ENCODE measurements around the gene OCRL.
A peak's percentile ranks its signal among the peaks of the same experiment; 100 is the strongest.

Gene OCRL

DNA sequence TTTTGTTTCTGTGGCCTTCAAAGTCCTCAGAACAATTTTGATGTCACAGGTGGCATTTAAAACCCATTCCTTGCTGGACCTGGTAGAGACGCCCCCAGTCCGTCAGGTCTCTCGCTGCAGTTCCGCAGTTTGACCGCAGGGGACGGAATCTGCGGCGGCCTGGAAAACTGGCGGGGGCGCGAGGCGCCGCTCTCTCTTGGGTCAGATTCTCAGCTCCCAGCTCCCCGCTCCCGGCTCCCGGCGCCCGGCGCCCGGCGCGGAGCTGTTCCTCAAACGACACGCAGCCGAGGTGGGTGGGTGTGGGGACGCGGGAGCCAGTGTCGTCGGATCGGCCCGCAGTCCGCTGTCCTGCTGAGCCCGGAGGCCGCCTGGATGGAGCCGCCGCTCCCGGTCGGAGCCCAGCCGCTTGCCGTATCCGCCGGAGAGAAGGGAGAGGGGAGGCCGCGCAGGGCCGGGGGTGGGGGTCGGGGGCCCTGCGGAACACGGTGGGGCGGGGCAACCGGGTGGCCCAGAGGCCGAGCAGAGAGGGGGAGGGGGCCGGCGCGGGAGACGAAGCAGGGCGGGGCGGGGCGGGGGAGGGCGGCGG, at the start of gene OCRL:
Gene OCRL (plus strand): TSS at position 192 of the 586 bp plus-strand sequence. CDS start 181 bp downstream, at position 373.
- DNase-seq (ENCODE audit: extremely low spot score, insufficient read length, low read depth) (peak; percentile 42), FAIRE-seq (peak; percentile 89)

DNA sequence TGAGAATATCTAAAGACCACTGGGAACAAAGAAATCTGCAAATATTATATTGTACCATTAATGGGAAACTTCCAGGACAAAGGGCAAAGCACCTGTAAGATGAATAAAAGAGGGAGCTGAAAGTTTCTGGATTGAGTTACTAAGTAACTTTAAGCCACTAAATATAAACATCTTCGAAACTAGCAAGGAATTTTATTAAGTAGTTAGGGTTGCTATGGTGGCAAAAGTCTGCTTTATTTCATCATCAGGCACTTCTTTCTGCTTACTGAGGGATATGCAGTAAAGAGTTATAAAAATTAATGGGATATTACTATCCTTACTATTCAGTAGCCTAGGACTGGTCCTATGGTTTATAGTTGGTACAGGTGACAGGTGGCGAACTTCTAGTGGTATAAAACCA, 49.7 kb upstream of the OCRL start:
- DNase-seq (ENCODE audit: extremely low spot score, insufficient read length, low read depth) (no peak), FAIRE-seq (no peak)

DNA sequence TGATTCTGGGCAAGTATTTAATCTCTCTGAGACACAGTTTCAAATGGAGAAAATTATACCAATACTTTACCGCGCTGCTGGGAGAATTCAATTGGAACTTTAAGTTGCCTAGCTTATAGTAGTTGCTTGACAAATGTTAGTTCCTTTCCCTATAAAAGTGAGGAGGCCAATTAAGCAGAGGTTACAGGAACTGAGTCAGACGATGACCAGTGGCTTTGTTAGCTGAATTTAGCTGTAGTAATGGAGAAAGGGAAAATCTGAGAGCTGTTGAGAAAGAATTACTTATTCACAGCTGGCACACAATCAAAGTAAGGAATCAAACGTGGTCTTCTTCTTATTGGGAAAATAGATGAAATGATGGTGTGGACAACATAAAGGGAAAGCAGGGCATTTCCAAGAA, 46.4 kb upstream of the OCRL start:
- DNase-seq (ENCODE audit: extremely low spot score, insufficient read length, low read depth): no peak

DNA sequence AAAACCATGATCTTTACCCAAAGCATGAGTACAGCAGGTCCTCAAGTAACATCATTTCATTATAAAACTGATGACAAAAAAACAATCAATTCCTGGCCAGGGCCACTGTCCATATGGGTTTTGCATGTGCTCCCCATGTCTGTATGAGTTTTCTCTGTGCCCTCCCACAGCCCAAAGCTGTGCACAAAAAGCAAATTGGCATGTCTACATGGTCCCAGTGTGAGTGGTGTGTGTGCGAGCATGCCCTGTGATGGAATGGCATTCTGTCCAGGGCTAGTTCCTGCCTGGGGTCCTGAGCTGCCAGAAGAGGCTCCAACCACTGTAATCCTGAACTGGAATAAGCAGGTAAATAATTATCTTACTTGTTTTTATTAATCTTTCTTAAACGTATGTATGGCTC, 45.2 kb upstream of the OCRL start:
- DNase-seq (ENCODE audit: extremely low spot score, insufficient read length, low read depth): no peak
- FAIRE-seq: no peak

More for the DNA sequence above, 46.4 kb upstream of the OCRL start:
- no peak for FAIRE-seq

DNA sequence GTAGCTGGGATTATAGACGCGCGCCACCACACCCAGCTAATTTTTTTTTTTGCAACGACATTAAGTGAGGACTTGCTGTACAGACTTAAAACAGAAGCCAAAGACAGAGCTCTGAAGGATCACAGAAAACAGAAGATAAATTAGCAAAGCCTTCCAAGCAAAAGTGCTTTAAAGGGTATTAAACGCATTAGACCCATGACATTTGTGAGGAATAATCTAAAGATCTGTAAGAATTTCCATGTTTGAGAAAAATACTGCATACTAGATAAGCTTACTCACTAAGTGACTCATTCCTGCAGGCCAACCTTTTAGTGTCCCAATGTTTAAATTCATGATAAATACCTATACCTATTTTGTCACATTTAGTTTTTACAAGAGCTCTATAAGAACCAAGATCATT, 44.2 kb upstream of the OCRL start:
- no peak for FAIRE-seq
- no peak for DNase-seq (ENCODE audit: extremely low spot score, insufficient read length, low read depth)

DNA sequence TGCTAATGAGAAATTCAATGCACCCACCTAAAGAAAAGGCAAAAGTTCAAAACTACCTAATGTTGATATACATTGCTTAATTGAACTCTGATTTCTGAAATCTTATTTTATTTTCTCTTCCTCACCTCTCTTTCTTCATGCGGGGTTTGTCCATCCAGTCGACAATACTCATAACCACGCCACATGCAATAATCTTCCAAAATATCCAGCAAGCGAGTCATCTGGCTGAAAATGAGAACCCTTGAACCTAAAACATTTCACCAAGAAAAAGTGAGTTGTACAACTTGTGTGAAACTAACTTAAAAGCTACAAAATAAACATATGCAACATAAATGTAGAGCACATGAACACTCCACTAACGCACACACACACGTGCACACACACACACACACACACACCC, 43.4 kb upstream of the OCRL start:
- FAIRE-seq (no peak), DNase-seq (ENCODE audit: extremely low spot score, insufficient read length, low read depth) (no peak)

DNA sequence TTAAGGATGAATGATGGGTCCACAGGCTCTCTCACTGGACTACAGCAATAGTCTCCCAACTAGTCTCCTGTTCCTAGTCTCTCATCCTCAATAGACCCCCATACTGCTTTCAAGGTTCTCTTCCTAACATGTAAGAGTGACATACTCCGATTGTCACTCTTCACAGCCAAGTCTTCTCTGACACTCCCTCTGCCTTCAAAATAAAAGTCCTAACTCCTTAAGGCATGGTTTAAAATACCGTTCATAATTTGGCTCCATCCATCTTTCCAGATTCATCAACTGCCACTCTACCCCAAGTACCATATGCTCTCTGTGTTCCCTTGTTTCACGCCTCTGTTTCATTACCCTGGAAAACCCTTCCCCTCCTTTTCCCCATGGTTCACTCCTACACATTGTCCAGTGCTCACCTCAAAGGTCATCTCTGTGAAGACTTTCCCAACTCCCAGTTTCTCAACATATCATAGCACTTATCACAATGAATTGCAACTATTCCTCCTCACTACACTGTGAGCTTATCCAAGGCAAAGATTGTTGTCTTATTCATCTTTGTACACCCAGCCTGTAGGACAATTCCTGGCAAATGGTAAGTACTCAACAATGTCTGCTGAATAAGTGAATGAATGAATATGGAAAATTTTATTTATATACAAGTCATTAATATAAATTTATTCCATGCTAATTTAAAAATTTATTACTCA, 42.8 kb upstream of the OCRL start:
- no peak for DNase-seq (ENCODE audit: extremely low spot score, insufficient read length, low read depth)
- FAIRE-seq: no peak

DNA sequence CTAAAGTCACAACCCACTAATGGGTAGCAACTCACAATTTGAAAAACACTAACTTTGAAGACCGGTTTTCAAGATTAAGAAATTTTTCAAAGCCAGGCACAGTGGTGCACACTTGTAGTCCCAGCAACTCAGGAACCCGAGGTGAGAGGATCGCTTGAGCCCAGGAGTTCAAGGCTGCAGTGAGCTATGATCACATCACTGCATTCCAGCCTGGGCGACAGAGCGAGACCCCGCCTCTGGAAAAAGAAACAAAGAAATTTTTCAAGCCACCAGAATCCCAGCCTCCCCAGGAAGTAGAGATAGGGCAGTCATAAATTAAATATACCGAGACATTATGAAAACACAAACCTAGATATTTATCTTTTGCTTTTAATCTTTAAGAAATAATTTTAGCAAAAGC, 29.7 kb upstream of the OCRL start:
- FAIRE-seq: no peak

DNA sequence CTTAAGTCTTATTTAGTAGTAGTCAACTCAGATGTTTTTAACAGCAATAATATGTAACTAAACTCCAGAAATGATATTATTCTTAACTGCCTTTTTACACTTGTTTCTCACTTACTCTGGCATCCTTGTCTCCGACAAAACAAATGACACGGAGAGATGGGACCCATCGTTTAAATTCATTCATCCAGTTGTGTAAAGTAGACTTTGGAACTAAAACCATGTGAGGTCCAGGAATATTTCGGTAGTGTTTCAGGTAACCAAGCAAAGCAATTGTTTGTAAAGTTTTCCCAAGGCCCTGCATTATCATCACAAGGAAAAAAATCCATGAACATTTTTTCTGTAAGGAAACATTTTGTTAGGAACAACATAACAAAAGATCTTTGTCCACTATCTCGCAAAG, 28.4 kb upstream of the OCRL start:
- FAIRE-seq: no peak

More for the DNA sequence above, 29.7 kb upstream of the OCRL start:
- DNase-seq (ENCODE audit: extremely low spot score, insufficient read length, low read depth): no peak

DNA sequence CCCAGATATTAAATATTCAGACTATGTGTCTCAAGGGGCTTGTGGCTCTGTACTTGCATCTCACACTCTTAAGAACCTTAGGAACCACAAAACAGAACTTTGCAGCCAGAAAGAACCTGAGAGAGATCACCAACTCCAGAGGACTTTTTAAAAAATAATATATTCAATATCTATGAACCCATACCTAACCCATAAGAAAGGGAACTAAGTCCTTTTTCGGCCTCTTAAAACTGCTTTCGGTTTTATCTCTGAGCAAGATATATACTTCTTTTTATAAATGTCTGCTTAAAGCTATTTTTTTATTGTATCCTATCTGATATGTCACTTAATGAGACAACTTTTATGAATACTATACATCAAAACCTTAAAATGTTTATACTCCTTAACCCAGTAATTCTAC, 27.6 kb upstream of the OCRL start:
- FAIRE-seq: no peak
- DNase-seq (ENCODE audit: extremely low spot score, insufficient read length, low read depth): no peak

More for the DNA sequence above, 28.4 kb upstream of the OCRL start:
- DNase-seq (ENCODE audit: extremely low spot score, insufficient read length, low read depth): no peak

DNA sequence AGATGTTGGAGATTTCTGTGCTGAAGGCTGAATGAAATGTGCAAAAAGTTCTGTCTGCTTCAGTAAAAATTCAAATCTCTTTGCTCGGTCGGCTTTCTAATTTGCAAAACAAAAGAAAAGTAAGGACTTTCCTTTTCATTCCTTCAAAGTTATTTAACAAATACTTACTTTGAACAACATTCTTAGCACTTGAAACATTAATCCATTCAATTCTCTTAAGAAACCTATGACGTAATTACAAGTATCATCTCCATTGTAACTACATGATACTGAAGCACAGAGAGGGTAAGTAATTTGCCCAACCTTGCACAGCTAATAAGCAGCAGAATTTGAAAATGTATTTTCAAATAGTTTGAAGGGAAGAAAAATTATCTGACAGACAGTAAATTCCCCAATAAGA, 23.7 kb upstream of the OCRL start:
- no peak for FAIRE-seq
- DNase-seq (ENCODE audit: extremely low spot score, insufficient read length, low read depth): no peak

DNA sequence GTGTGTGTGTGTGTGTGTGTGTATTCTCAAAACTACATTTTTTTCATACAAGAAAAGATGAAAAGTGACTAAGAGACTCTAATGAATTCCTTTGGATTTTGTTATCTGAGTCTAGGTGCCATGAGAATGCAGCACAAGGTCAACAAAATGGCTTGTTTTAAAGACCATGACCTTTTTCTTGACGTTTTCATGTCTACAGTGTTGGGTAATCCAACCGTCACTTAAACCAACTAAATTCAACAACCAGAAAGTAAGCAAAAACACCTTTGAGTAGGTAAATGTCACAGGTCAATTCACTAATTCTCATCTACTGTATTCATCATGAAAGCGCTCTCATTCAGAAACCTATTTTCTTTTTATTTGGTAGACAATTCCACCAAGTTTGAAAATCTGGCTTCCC, 19.9 kb upstream of the OCRL start:
- no peak for DNase-seq (ENCODE audit: extremely low spot score, insufficient read length, low read depth)
- no peak for FAIRE-seq

DNA sequence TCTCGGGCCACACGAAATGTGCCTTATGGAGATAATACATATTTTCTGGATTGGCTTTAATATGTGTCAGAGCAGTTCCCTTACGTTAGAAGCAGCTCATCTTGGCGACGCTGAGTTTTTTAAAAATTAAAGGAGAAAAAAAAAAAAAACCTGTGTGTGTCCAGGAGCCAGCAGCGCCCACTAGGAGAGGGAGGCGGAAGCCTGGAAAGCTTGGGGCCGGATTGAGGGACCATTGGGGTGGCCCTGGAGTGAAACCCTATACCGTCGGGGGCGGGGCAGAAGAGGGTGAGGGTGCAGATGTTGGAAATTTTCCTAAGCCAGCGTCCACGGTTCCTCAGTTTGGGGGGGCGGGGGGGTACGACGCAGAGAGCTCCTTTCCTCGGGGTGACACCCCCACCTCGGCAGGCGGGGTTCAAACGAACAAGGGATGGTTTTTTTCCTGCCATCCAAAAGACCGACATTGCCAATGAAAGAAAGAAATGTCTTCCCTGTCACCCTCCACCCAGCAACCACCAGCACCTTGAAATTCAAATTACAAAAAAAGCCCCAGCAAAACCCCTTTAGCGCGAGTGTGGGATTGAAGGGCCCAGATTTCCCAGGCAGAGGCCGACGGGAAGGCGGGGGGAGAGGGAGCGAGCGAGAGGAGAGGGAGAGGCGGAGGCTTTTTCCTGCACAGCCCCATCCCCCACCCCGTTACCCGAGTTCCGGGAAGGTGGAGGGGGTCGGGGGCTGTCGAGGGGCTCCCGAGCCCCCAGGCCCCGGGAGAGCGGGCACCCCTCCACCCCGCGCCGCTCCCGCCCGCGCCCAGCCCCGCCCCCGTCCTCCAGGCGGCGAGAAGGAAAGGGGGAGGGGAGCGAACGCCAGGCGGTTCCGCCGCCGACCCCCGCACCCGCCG, 17.6 kb upstream of the OCRL start:
- no peak for FAIRE-seq
- DNase-seq (ENCODE audit: extremely low spot score, insufficient read length, low read depth): no peak

DNA sequence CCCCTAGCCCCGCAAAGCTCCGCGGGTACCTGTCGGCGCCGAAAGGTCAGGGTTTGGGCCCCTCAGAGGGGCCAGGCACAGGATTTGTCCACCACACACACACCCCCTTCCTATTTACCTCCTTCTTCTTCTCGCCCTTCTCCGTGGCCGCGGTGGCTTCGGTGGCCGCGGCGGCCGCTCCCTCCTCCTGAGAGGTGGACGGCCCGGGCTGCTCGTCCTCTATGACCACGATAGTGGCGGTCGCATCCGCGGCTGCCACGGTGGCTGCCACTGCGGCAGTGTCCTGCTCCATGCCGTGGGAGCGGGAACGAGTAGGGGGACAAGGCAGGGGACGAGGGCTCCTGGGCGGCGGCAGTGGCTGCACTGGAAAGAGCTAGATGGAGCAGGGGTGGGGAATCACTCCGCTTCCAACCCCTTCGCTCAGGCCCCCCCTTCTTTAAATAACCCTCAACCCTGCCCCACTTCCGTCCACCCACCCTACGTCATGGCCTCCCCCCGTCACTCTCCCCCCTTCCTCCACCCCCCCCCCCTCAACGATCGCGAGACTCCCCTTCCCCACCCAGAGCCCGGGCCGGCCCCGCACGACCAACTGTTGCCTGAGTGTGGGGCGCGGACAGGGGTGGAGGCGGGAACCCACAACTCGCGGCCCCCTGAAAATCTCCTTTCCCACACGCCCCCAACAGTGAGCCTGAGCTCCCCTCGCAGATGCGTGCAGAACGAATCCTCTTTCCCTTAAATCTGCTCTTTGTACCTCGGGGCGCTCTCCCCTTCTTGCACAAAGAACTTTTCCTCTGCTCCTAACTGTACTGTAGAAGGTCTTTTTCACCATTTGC, 16.8 kb upstream of the OCRL start, which contains the start of gene SMARCA1:
Gene SMARCA1 (minus strand): TSS at position 412 of the 833 bp plus-strand sequence. CDS start 120 bp downstream, at position 292.
- FAIRE-seq (no peak), DNase-seq (ENCODE audit: extremely low spot score, insufficient read length, low read depth) (no peak)

DNA sequence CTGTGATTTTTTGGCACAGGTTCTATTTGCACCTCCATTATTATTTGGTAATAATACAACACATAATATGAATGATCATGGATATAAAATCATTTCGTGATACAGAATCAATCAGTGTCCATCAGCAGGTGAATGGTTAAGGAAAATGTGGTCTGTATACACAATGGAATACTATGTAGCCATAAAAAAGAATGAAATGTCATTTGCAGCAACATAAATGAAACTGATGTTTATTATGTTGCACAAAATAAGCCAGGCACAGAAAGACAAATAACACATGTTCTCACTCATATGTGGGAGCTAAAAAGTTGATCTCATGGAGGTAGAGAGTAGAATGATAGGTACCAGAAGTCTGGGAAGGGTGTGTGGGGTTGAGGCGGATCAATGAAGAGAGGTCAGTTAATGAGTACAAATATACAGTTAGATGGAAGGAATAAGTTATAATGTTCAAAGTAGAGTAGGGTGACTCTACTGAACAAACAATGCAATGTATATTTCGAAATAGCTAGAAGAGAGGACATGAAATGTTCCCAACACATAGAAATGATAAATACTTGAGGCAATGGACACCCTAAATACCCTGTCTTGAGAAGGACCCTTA, 15.7 kb upstream of the OCRL start:
- DNase-seq (ENCODE audit: extremely low spot score, insufficient read length, low read depth): no peak
- no peak for FAIRE-seq

DNA sequence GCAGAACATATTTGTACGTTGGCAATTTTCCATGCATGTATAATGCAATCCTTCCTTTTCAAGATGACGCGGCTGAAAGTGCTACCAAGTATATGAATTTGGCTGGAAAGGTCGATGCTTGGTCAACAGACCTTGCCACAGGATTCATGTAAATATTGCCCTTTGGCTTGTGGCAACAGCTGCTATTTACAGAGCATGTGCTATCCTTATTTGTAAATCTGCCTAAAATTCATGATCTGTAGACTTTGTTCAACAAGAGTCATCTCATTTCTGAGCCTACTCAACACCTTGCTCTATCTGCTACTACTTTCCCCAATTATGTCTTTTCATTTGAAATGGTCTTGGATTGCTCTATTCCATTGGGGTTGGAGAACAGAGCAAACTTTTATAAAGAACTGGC, 14.9 kb upstream of the OCRL start:
- FAIRE-seq (no peak), DNase-seq (ENCODE audit: extremely low spot score, insufficient read length, low read depth) (no peak)

DNA sequence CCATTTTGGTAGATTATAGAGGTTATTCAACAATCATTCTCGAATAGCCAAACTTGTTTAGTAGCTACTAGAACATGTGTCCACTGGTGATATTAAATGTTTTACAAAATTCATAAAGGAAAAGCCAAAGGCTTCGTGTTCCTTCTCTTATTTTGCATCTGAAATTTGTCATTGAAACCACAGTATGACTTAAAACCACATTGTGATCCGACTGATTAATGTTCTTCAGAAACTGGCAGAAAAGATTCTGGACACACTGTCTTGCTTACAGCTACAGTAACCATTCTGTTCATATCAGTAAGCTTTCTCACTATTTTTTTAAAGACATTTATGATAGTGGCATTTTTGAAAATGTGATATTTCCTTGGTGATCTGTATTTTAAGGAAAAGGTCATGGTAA, 14.2 kb upstream of the OCRL start:
- FAIRE-seq: no peak
- no peak for DNase-seq (ENCODE audit: extremely low spot score, insufficient read length, low read depth)

DNA sequence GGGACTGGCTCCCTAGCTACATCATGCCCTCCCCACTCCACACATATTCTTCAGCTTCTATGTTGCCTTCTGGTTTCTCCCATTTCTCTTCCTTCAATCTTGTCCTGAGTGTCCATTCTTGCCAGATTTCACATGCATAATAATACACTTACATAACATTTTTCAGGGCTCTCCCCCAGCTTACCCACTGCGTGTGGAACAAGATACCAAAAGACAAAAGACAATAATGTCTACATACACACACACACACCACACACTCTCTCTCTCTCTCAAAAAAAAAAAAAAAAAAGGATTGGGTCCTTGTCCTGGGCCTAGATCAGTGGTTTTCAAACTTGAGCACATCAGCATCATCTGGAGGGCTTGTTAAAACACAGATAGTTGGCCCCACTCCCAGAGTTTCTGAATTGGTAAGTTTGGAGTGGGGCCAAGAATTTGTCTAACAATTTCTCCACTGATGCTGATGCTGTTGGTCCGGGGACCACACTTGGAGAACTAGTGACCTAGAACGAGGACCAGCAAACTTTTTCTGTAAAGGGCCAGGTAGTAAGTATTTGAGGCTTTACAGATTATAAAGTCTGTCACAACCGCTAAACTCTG, 10.3 kb upstream of the OCRL start:
- FAIRE-seq: no peak
- no peak for DNase-seq (ENCODE audit: extremely low spot score, insufficient read length, low read depth)

DNA sequence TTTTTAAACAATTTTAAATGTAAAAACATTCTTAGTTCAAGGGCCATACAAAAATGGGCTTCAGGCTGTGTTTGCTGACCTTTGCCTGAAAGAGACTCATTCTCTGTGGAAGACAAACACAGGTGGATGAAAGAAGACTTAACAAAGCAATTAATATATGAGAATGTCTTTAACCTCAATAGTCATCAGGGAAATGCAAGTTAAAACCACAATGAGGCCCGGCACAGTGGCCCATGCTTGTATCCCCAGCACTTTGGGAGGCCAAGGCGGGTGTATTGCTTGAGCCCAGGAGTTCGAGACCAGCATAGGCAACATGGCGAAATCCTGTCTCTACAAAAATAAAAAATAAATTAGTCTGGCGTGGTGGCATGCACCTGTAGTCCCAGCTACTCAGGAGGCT, 9.6 kb upstream of the OCRL start:
- no peak for FAIRE-seq
- no peak for DNase-seq (ENCODE audit: extremely low spot score, insufficient read length, low read depth)
